Uterus (tissue), 4 donors: ENCODE data around the gene SETD4. TPM values are rescaled to one million over a fixed set of nuclear protein-coding genes. Genes with fewer than 3 reads are reported as not detected.

ENCODE experiments used
- DNase-seq, 2 donors: peaks; one replicate each; pipeline ENCODE4 v3.0.0-alpha.2; 2019 to 2020
- H3K27ac ChIP-seq, 2 donors: fragments of 200-600 bp; sonication (generic); 1 replicate in 1 of 2; 2 replicates in 1 of 2; pipeline ENCODE4 v1.5.1; 2016 to 2018
- H3K27me3 ChIP-seq, 2 donors: fragments of 200-600 bp; sonication (generic); one replicate each; pipeline ENCODE4 v1.5.1; 2018 to 2019; ENCODE audit warnings: control low read depth in 1 of 2
- H3K36me3 ChIP-seq, 2 donors: fragments of 200-600 bp; sonication (generic); one replicate each; pipeline ENCODE4 v1.5.1; 2019; ENCODE audit warnings: control low read depth in 1 of 2
- H3K4me1 ChIP-seq, 2 donors: fragments of 200-600 bp; sonication (generic); one replicate each; pipeline ENCODE4 v1.5.1; 2018 to 2019; ENCODE audit warnings: control low read depth in 1 of 2
- H3K4me3 ChIP-seq, 2 donors: fragments of 200-600 bp; sonication (generic); 1 replicate in 1 of 2; 2 replicates in 1 of 2; pipeline ENCODE4 v1.5.1; 2018 to 2019; ENCODE audit warnings: mild to moderate bottlenecking in 1 of 2
- H3K9me3 ChIP-seq, 2 donors: fragments of 200-600 bp; sonication (generic); one replicate each; pipeline ENCODE4 v1.5.1; 2019; ENCODE audit warnings: control low read depth in 1 of 2
- POLR2A ChIP-seq, 2 donors: fragments of 450-650 bp; IDR thresholded peaks; one replicate each; pipeline ENCODE4 v1.6.1; 2016; ENCODE audit warnings: antibody characterized with exemption in 2 of 2, mild to moderate bottlenecking in 1 of 2, moderate library complexity in 1 of 2
- intact Hi-C: fragments of 100-400 bp; cut with DNase I; formaldehyde crosslinking; loops from one replicate; pipeline ENCODE4 v1.15.1; 2023; ENCODE audit warnings: low total_unique reads
- total RNA-seq, 4 donors: library from RNA; depleted of rRNA in 3 of 4; stranded (reverse); fragments of >200 nt in 3 of 4; gene quantifications; one replicate each; pipeline versions ENCODE4 v1.1.0 to v1.2.4, GENCODE V29; 2014 to 2023
- TF ChIP-seq, protein P1 (sequence below), 4 experiments: fragments of 200-600 bp in 2 of 4; fragments of 450-650 bp in 2 of 4; sonication (generic) in 2 of 4; IDR thresholded peaks; one replicate each; pipeline ENCODE4 v1.5.1; 2016 to 2019; ENCODE audit warnings: antibody characterized with exemption in 4 of 4, mild to moderate bottlenecking in 2 of 4, moderate library complexity in 1 of 4
- donor health status: DM: yes; HTN: yes; CAD: no.

SETD4 gene
- total RNA-seq, 4 donors from 2014 or later = 12.4 to 35.6 (median 22.3) TPM

DNA sequence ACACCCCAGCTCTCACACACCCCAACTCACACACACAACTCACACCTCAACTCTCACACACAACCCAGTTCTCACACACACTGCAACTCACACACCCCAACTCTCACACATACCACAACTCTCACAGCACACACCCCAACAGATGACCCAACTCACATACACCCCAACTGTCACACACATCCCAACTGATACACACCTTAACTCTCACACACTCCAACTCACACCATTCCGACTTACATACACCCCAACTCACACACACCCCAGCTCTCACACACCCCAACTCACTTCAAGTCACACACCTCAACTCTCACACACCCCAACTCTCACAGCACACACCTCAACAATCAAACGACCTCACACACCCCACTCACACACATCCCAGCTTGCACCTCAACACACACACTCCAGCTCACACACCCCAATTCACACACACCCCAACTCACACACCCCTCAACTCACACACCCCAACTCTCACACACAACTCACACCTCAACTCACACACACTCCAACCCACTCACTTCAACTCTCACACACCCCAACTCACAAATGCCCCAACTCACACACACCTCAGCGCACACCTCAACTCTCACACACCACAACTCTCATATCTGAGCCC, 66.3 kb downstream of the SETD4 start:
- TF ChIP-seq POLR2A (IDR thresholded peaks at IDR 0.05) = no peak
- TF ChIP-seq, protein P1, sequence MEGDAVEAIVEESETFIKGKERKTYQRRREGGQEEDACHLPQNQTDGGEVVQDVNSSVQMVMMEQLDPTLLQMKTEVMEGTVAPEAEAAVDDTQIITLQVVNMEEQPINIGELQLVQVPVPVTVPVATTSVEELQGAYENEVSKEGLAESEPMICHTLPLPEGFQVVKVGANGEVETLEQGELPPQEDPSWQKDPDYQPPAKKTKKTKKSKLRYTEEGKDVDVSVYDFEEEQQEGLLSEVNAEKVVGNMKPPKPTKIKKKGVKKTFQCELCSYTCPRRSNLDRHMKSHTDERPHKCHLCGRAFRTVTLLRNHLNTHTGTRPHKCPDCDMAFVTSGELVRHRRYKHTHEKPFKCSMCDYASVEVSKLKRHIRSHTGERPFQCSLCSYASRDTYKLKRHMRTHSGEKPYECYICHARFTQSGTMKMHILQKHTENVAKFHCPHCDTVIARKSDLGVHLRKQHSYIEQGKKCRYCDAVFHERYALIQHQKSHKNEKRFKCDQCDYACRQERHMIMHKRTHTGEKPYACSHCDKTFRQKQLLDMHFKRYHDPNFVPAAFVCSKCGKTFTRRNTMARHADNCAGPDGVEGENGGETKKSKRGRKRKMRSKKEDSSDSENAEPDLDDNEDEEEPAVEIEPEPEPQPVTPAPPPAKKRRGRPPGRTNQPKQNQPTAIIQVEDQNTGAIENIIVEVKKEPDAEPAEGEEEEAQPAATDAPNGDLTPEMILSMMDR (IDR thresholded peaks at IDR 0.05) = no peak
- intact Hi-C loops = no loop called here
- H3K27ac ChIP-seq = no peak overlapping the region

DNA sequence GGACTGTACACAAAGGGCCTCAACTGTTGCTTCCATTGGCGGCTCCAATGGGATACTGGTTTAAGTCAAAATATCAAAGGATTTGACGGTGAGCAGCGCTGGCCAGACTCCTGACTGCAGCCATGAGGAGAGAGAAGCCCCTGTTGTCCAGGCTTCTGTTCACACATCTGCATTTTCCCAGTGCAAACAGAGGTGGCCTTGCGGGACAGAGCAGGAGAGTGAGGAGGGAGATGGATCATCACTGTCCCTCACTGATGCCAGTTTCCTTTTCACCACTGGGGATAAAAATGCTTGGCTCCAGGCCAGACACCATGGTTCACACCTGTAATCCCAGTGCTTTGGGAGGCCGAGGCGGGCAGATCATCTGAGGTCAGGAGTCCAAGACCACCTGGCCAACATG, 69.2 kb downstream of the SETD4 start:
- Histone ChIP-seq H3K27me3 (no peaks in the 10 kb centered on the region), H3K9me3 (no peaks in the 10 kb centered on the region), H3K4me3 (no peak overlapping the region), H3K36me3 (no peaks in the 10 kb centered on the region), H3K27ac (no peak overlapping the region), H3K4me1 (no peaks in the 10 kb centered on the region)
- no peak for TF ChIP-seq POLR2A (IDR thresholded peaks at IDR 0.05)
- TF ChIP-seq, protein P1 (IDR thresholded peaks at IDR 0.05) = no peak
- intact Hi-C loops = no loop called here
- DNase-seq = no peak

More for the DNA sequence above, 66.3 kb downstream of the SETD4 start:
- H3K36me3 ChIP-seq = no peaks in the 10 kb centered on the region
- no peak for DNase-seq
- no peaks in the 10 kb centered on the region for H3K27me3 ChIP-seq
- no peak overlapping the region for H3K4me3 ChIP-seq
- no peaks in the 10 kb centered on the region for H3K4me1 ChIP-seq
- H3K9me3 ChIP-seq = no peaks in the 10 kb centered on the region

DNA sequence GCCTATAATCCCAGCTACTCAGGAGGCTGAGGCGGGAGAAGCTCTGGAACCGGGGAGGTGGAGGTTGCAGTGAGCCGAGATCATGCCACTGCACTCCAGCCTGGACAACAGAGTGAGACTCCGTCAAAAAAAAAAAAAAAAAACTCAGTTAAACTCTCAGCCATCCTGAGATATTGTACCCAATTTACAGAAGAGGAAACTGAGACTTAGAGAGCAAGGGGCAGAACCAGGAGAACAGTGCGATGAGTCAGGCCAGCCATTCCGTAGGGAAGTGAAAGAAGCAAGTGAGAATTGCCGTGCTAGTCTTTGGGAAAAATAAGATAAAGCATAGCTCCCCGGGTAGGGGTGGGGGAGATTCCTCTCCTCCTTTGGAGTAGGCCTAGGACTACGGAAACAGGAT, 69.7 kb downstream of the SETD4 start:
- no peak overlapping the region for H3K4me3 ChIP-seq
- H3K27ac ChIP-seq = no peak overlapping the region
- H3K36me3 ChIP-seq = no peaks in the 10 kb centered on the region
- TF ChIP-seq, protein P1 (IDR thresholded peaks at IDR 0.05) = no peak
- H3K27me3 ChIP-seq = no peaks in the 10 kb centered on the region
- intact Hi-C loops = no loop called here
- no peaks in the 10 kb centered on the region for H3K9me3 ChIP-seq
- H3K4me1 ChIP-seq = no peaks in the 10 kb centered on the region
- no peak for DNase-seq

DNA sequence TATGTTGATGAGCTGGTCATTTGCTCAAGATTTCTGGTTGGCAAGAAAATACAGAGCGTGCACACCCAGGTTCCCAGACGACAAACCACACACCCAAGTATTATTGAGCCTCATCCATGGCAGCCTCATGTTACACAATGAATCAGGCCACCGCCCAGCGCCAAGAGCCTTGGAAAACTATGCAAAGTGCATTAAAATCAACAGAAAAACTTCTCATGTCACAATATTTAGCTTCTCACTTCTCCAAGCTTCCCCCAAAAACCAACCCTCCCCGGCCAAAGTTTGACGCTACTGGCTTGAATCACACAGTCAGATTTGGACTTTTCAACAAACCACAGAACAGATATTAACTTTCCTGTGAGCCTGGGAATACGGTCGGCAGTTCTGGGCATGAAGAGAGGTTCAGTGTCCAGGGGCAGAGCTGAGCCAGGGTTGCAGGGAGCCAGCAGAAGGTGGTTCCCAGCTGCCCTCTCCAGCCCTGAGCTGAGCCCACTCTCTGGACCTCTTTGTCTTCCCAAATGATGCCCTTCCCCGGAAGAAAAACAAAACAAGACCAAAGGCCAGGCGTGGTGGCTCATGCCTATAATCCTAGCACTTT, 71.1 kb downstream of the SETD4 start:
- Histone ChIP-seq H3K4me1 (no peaks in the 10 kb centered on the region), H3K27me3 (no peaks in the 10 kb centered on the region), H3K9me3 (no peaks in the 10 kb centered on the region), H3K4me3 (no peak overlapping the region), H3K36me3 (no peaks in the 10 kb centered on the region), H3K27ac (no peak overlapping the region)
- no peak for DNase-seq
- no peak for TF ChIP-seq POLR2A (IDR thresholded peaks at IDR 0.05)
- TF ChIP-seq, protein P1 (IDR thresholded peaks at IDR 0.05) = no peak
- intact Hi-C loops = no loop called here

DNA sequence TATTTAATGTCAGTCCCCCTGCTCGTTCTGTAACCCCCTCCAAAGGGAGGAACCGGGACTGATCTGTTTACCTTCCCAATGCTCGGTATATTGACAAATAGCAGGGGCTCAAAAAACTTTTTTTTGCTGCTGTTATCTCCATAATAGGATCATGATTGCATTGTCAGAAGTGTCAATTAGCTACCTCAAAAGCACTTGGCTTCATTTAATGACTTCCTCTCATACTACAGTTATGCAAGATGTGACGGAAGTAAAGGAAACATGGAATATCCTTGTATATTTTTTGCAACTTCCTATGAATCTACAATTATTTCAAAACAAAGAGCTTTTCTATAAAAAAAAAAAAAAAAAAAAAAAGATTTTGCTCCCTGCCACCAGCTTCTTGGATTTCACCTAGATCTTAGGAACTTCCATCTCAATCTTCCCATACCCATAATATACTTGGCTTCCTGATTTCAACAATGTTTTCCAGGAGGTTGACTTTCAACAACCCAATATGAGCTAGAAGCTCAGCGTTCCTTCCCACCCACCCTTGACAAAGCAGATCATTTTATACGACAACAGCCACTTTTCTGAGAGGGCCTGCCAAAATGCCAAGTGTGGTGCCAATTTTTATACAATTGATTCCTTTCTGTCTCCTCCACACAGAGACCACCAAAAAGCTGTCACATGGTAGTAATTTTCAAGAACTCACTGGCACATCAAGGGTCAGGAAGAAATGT, 71.7 kb downstream of the SETD4 start:
- DNase-seq = no peak
- no peak overlapping the region for H3K4me3 ChIP-seq
- no peaks in the 10 kb centered on the region for H3K9me3 ChIP-seq
- no peak overlapping the region for H3K27ac ChIP-seq
- no peaks in the 10 kb centered on the region for H3K27me3 ChIP-seq
- TF ChIP-seq, protein P1 (IDR thresholded peaks at IDR 0.05) = no peak
- no peak for TF ChIP-seq POLR2A (IDR thresholded peaks at IDR 0.05)
- H3K4me1 ChIP-seq = no peaks in the 10 kb centered on the region
- intact Hi-C loops = no loop called here
- H3K36me3 ChIP-seq = no peaks in the 10 kb centered on the region
